ENCODE data around the gene HDAC6. TPM values are rescaled to one million over a fixed set of nuclear protein-coding genes. Genes with fewer than 3 reads are reported as not detected.

HDAC6 gene
- total RNA-seq, 1 donor from 2014 or later: 127 TPM

DNA sequence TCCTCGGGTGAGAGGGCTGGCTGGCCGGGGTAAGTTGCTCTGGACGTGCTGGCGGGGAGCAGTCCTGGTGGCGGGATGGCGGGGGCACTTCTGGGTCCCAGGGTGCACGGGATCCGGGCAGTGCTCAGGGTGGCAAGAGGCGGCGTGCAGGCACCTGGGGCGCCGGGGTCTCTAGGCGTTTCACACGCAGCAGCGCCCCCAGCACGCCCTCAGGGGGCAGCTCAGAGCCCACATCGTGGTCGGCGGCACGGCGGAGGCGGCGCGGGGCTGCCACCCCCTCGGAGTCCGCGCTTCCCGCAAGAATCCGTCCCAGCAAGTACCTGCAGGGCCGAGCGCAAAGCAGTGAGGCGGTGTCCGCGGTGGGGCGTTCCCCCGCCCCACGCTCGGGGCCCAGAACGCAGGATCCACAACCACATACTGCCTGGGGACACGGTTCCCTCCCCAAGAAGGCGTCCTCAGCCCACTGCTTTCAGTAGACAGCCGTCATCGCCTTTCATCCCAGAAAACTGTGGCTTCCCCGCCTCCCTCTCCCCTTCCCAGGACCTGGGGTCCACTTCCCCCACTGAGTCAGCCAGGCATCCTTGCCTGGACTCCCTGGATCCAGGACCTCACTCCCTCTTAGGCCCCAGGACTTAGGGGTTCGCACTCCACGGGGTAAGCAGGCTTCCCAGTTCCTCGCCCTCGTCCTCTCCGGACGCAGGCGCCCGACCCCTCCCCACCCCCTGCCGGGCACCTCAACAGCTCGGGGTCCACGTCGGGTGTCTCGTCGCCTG is 29.5 kb downstream of the HDAC6 start:
- Histone ChIP-seq H3K9ac (no peak overlapping the region), H3K9me3 (ENCODE audit: low read depth) (no peaks in the 10 kb centered on the region), H3K27me3 (peaks cover 75% of the 10 kb centered on the region), H3K27ac (no peak overlapping the region), H3K36me3 (no peaks in the 10 kb centered on the region), H3F3A (ENCODE audit: low read depth) (no peaks in the 10 kb centered on the region), H3K4me1 (no peaks in the 10 kb centered on the region), H4K20me1 (ENCODE audit: low read depth) (no peaks in the 10 kb centered on the region), H3K4me2 (peak overlapping the region; percentile 67), H2AFZ (replicated peaks) (no peak overlapping the region), H3K79me2 (ENCODE audit: low read depth) (no peaks in the 10 kb centered on the region), H3K4me3 (peak overlapping the region; percentile 33)
- Mint-ChIP-seq H3K4me3 (no peak overlapping the region), H3K27ac (no peak overlapping the region), H3K9me3 (peaks cover 30% of the 10 kb centered on the region), H3K4me1 (peaks cover 16% of the 10 kb centered on the region), H3K27me3 (ENCODE audit: insufficient read depth, low read depth) (peaks cover 33% of the 10 kb centered on the region), H3K36me3 (peaks cover 9% of the 10 kb centered on the region)
- DNase-seq (ENCODE audit: low spot score): peak; percentile 29
- TF ChIP-seq EZH2 (IDR thresholded peaks at IDR 0.05): no peak
- TF ChIP-seq EZH2phosphoT487 (IDR thresholded peaks at IDR 0.05): peak; percentile 76
- peak; percentile 14 for TF ChIP-seq CTCF (IDR thresholded peaks at IDR 0.05)

DNA sequence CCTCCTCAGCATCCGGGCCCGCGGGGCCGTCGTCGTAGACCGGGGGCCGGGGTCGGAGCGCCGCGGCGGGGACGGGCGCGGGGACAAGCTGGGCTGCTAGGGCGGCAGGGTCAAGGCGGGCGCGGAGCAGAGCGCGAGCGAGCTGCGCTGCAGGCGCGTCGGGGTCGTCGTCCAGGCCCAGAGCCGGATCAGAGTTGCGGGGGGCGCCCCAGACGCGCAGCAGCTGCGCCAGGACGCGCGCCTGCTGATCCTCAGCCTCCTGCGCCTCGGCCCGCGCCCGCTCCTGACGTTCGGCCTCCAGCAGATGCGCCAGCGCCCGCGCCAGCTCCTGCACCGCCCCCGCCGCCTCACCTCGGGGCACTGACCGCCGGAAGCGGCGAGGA is 30.0 kb downstream of the HDAC6 start:
- Mint-ChIP-seq H3K4me1 (peaks cover 16% of the 10 kb centered on the region), H3K27ac (no peak overlapping the region), H3K36me3 (peaks cover 9% of the 10 kb centered on the region), H3K4me3 (no peak overlapping the region), H3K27me3 (ENCODE audit: insufficient read depth, low read depth) (peaks cover 35% of the 10 kb centered on the region), H3K9me3 (peaks cover 32% of the 10 kb centered on the region)
- no peaks in the 10 kb centered on the region for H3F3A ChIP-seq (ENCODE audit: low read depth)
- H3K4me1 ChIP-seq: no peaks in the 10 kb centered on the region
- no peaks in the 10 kb centered on the region for H3K79me2 ChIP-seq (ENCODE audit: low read depth)
- H3K27ac ChIP-seq: no peak overlapping the region
- H3K4me3 ChIP-seq: peak overlapping the region; percentile 33
- peak; percentile 64 for DNase-seq (ENCODE audit: low spot score)
- no peaks in the 10 kb centered on the region for H3K36me3 ChIP-seq
- no peaks in the 10 kb centered on the region for H4K20me1 ChIP-seq (ENCODE audit: low read depth)
- TF ChIP-seq EZH2phosphoT487 (IDR thresholded peaks at IDR 0.05): peak; percentile 59
- no peak for TF ChIP-seq CTCF (IDR thresholded peaks at IDR 0.05)
- peak; percentile 82 for TF ChIP-seq EZH2 (IDR thresholded peaks at IDR 0.05)
- no peak overlapping the region for H3K9ac ChIP-seq
- H3K27me3 ChIP-seq: peaks cover 80% of the 10 kb centered on the region
- no peaks in the 10 kb centered on the region for H3K9me3 ChIP-seq (ENCODE audit: low read depth)
- no peak overlapping the region for H2AFZ ChIP-seq (replicated peaks)
- H3K4me2 ChIP-seq: peak overlapping the region; percentile 67

DNA sequence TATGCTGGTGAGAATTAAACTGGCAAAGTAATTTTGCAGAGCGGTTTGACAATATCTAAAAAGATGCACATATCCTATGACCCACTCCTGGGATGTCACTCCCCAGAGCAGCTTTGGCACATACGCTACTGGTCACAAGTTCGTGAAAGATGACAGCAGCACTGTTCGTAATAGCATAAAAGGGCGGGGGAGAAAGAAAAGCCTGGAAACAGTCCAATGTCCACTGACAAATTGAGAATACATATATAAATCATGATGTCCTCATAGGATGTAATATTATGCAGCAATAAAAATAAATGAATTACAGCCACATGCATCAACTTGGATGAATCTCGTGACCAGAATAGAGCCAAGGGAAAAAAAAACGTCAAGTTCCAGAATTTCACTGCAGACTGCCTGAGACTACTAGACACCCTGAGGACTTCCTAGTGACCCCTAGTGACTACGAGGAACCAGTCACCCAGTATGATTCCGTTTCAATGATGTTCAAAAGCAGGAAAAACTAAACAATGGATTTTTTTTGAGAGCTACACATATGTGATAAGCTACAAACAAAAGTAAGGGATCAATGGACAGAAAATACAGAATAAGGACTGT is 31.8 kb downstream of the HDAC6 start:
- H3K9ac ChIP-seq: no peak overlapping the region
- Mint-ChIP-seq H3K36me3 (peaks cover under 1% of the 10 kb centered on the region), H3K9me3 (peaks cover 24% of the 10 kb centered on the region), H3K4me1 (peaks cover 16% of the 10 kb centered on the region), H3K27me3 (ENCODE audit: insufficient read depth, low read depth) (peaks cover 29% of the 10 kb centered on the region), H3K27ac (no peak overlapping the region), H3K4me3 (peak overlapping the region; percentile 88)
- no peak for TF ChIP-seq EZH2 (IDR thresholded peaks at IDR 0.05)
- TF ChIP-seq EZH2phosphoT487 (IDR thresholded peaks at IDR 0.05): no peak
- peak; percentile 14 for TF ChIP-seq CTCF (IDR thresholded peaks at IDR 0.05)
- no peaks in the 10 kb centered on the region for H3K9me3 ChIP-seq (ENCODE audit: low read depth)
- DNase-seq (ENCODE audit: low spot score): no peak
- H4K20me1 ChIP-seq (ENCODE audit: low read depth): no peaks in the 10 kb centered on the region
- H3K36me3 ChIP-seq: no peaks in the 10 kb centered on the region
- no peak overlapping the region for H3K27ac ChIP-seq
- no peaks in the 10 kb centered on the region for H3K79me2 ChIP-seq (ENCODE audit: low read depth)
- no peak overlapping the region for H2AFZ ChIP-seq (replicated peaks)
- H3K4me3 ChIP-seq: no peak overlapping the region
- H3K4me2 ChIP-seq: no peak overlapping the region
- H3F3A ChIP-seq (ENCODE audit: low read depth): no peaks in the 10 kb centered on the region
- peaks cover 89% of the 10 kb centered on the region for H3K27me3 ChIP-seq
- no peaks in the 10 kb centered on the region for H3K4me1 ChIP-seq
